Tibial artery (tissue), 4 donors: Measurements from ENCODE around the gene METTL25B.

Experiments used
- DNase-seq, 2 donors: peaks; one replicate each; pipeline ENCODE4 v3.0.0-alpha.2; 2019
- H3K27ac ChIP-seq, 2 donors: fragments of 200-600 bp; sonication (generic) in 1 of 2; 1 replicate in 1 of 2; 2 replicates in 1 of 2; pipeline ENCODE4 v1.5.1; 2018 to 2019; ENCODE audit warnings: mild to moderate bottlenecking in 1 of 2
- H3K27me3 ChIP-seq, 2 donors: fragments of 200-600 bp; sonication (generic) in 1 of 2; one replicate each; pipeline versions ENCODE4 v1.5.1 to v1.6.0; 2016 to 2019
- H3K36me3 ChIP-seq, 3 donors: fragments of 200-600 bp; sonication (generic) in 2 of 3; one replicate each; pipeline ENCODE4 v1.5.1; 2016 to 2019; ENCODE audit warnings: mild to moderate bottlenecking in 2 of 3
- H3K4me1 ChIP-seq, 4 donors: fragments of 200-600 bp; sonication (generic) in 2 of 4; 1 replicate in 3 of 4; 2 replicates in 1 of 4; pipeline ENCODE4 v1.5.1; 2016 to 2019
- H3K4me3 ChIP-seq, 2 donors: fragments of 200-600 bp; sonication (generic) in 1 of 2; 1 replicate in 1 of 2; 2 replicates in 1 of 2; pipeline ENCODE4 v1.5.1; 2018 to 2019; ENCODE audit warnings: mild to moderate bottlenecking in 2 of 2
- H3K9me3 ChIP-seq, 3 donors: fragments of 200-600 bp; sonication (generic) in 1 of 3; one replicate each; pipeline ENCODE4 v1.5.1; 2016 to 2019
- intact Hi-C: fragments of 100-400 bp; cut with DNase I; formaldehyde crosslinking; loops from one replicate; pipeline ENCODE4 v1.15.0; 2023; ENCODE audit warnings: low total_unique reads
- TF ChIP-seq, protein P1 (sequence below), 2 experiments: fragments of 200-600 bp in 1 of 2; fragments of 450-650 bp in 1 of 2; IDR thresholded peaks; one replicate each; pipeline ENCODE4 v1.5.1; 2017 to 2019; ENCODE audit warnings: antibody characterized with exemption in 2 of 2, mild to moderate bottlenecking in 1 of 2, moderate library complexity in 1 of 2

The METTL25B gene

DNA sequence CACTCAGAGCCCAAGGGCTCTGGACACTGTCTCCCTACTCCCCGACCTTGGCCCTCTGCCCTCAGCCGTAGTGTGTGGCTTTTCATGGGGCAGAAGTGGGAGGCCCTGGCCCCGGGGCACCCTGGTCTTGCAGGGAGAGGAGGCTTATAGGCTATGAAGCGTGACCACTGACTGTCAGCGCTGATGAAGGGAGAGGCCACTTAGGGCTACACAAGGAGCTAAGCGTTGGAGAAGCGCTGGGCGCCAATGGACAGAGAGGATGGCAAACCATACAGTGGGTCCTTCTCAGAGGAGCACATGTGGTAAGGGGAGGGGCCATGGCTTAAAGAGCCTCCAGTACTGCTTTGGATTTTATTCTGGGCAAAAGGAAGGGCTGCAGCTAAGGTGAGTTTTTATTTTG is 30.8 kb upstream of the METTL25B start:
- Histone ChIP-seq H3K9me3 (no peaks in the 10 kb centered on the region), H3K4me1 (peaks cover 0 to 17% (median 0%) of the 10 kb centered on the region in 4 donors), H3K36me3 (peaks cover 0 to 14% (median 0%) of the 10 kb centered on the region in 3 donors), H3K4me3 (no peak overlapping the region), H3K27ac (no peak overlapping the region), H3K27me3 (peaks cover 3 to 61% of the 10 kb centered on the region in 2 donors)
- intact Hi-C loops = no loop called here
- DNase-seq = no peak
- TF ChIP-seq, protein P1, sequence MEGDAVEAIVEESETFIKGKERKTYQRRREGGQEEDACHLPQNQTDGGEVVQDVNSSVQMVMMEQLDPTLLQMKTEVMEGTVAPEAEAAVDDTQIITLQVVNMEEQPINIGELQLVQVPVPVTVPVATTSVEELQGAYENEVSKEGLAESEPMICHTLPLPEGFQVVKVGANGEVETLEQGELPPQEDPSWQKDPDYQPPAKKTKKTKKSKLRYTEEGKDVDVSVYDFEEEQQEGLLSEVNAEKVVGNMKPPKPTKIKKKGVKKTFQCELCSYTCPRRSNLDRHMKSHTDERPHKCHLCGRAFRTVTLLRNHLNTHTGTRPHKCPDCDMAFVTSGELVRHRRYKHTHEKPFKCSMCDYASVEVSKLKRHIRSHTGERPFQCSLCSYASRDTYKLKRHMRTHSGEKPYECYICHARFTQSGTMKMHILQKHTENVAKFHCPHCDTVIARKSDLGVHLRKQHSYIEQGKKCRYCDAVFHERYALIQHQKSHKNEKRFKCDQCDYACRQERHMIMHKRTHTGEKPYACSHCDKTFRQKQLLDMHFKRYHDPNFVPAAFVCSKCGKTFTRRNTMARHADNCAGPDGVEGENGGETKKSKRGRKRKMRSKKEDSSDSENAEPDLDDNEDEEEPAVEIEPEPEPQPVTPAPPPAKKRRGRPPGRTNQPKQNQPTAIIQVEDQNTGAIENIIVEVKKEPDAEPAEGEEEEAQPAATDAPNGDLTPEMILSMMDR (IDR thresholded peaks at IDR 0.05) = no peak

DNA sequence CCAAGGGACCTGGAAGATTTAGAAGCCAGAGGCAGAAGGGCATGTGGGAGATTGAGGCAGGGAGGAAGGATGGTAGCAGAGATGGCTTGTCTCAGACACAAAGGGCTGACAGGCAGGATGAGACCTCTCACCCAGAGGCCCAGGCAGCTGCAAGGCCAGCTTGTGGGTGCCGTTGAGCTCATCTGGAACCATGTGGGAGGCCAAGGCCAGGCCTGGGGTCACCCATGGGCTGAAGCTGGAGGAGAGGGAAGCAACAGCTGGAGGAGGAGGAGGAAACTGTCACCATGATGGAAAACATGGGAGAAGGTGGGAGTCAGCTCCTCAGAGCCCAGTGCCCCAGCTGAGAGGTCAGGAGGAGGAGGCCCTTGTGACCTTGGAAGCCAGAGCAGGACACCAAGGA is 29.3 kb upstream of the METTL25B start:
- intact Hi-C loops = no loop called here
- Histone ChIP-seq H3K9me3 (no peaks in the 10 kb centered on the region), H3K27me3 (peaks cover 0 to 57% of the 10 kb centered on the region in 2 donors), H3K4me3 (no peak overlapping the region), H3K4me1 (peaks cover 0 to 5% (median 0%) of the 10 kb centered on the region in 4 donors), H3K27ac (no peak overlapping the region), H3K36me3 (peaks cover 0 to 14% (median 0%) of the 10 kb centered on the region in 3 donors)
- TF ChIP-seq, protein P1 (IDR thresholded peaks at IDR 0.05) = no peak
- no peak for DNase-seq

DNA sequence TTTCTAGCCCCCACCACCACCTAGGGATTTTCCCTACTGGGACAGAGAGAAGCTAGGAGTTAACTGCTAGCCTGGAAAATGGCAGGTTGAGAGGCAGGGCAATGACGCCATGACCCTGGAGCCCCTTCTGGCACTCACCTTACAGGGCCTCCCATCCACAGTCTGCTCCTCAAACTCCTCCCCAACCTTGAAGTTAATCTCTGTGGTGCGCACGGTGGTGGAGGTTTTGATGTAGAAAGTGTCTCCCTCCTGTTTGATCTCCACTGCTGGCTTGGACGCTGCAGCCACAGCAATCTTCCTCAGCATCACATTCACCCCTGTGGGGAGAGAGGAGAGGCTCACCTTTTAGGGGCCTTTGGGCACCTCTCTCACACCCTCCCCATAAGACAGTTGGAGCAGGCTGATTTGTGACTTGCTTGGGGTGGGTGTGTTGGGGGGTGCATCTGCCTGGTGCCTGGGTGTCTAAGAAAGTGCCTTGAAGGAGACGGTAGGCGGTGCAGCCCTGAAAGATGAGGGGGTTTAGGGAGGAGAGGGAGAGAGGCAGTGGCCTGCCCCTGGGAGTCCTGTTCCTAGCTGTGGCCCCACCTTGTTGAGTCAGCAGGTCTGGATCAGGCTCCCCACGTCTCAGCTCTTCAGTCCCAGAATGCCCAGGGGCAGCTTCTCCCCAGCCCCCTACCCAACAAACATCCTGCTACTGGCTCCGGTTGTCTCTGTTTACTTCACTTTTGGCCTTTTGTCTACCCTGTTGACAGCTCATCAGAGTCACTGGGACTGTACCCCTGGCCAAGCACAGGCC is 27.3 kb upstream of the METTL25B start:
- intact Hi-C loops = no loop called here
- Histone ChIP-seq H3K27me3 (peaks cover 0 to 51% of the 10 kb centered on the region in 2 donors), H3K9me3 (no peaks in the 10 kb centered on the region), H3K27ac (no peak overlapping the region), H3K4me1 (peaks cover 5 to 23% (median 17%) of the 10 kb centered on the region in 4 donors), H3K4me3 (no peak overlapping the region), H3K36me3 (peaks cover 0 to 14% (median 0%) of the 10 kb centered on the region in 3 donors)
- TF ChIP-seq, protein P1 (IDR thresholded peaks at IDR 0.05) = no peak
- no peak for DNase-seq

DNA sequence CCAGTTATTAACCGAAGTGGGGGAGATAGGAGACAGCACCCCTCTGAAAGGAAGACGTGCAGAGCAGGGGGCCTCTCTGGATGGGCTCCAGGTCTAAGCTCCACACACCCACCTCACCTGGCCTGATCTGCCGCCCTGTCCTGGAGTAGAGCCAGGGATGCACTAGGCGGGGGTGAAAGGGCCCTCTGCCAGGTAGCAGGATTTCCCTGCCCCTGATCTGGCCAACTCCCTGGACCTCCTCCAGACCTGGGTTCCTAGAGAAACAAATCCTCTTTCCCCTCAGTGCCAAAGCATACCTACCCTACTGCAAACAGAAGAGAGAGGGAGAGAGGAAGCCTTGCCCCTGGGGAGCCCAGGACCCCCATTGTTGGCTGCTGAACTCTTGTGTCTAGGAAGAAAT is 24.9 kb upstream of the METTL25B start:
- intact Hi-C loops = no loop called here
- H3K36me3 ChIP-seq = peaks cover 0 to 14% (median 0%) of the 10 kb centered on the region in 3 donors
- TF ChIP-seq, protein P1 (IDR thresholded peaks at IDR 0.05) = no peak
- no peaks in the 10 kb centered on the region for H3K9me3 ChIP-seq
- H3K27me3 ChIP-seq = peaks cover 0 to 39% of the 10 kb centered on the region in 2 donors
- H3K4me1 ChIP-seq = peaks cover 5 to 41% (median 29%) of the 10 kb centered on the region in 4 donors
- H3K27ac ChIP-seq = no peak overlapping the region
- no peak overlapping the region for H3K4me3 ChIP-seq
- DNase-seq = no peak

DNA sequence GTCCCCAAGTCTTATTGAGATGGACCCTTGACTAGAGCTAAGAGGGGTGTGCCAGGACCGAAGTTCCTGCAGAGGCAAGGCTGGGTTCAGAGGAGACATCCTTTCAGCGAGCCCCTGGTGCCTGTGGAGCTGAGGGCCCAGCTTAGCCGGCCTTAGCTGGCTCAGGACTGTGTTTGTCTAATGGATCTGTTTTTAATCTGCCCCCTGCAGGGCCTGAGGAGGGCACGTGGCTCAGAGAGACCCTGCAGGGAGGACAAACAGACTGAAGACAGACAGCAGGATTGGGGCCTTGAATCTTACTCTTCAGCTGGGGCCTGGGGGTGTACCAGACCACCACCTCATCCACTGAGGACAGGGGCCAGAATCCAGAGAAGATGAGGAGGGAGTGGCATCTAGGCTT is 24.5 kb upstream of the METTL25B start:
- Histone ChIP-seq H3K4me3 (no peak overlapping the region), H3K27me3 (peaks cover 0 to 38% of the 10 kb centered on the region in 2 donors), H3K9me3 (no peaks in the 10 kb centered on the region), H3K27ac (no peak overlapping the region), H3K36me3 (peaks cover 0 to 14% (median 0%) of the 10 kb centered on the region in 3 donors), H3K4me1 (peaks cover 5 to 45% (median 29%) of the 10 kb centered on the region in 4 donors)
- intact Hi-C loops = no loop called here
- no peak for DNase-seq
- TF ChIP-seq, protein P1 (IDR thresholded peaks at IDR 0.05) = no peak
